SU-DHL-6 (cell line): ENCODE data around the gene PANX2.

Source experiments
- H2AFZ ChIP-seq: fragments of 200-600 bp; sonication (generic); 2 replicates; pipeline ENCODE4 v1.6.1; 2014; ENCODE audit warnings: low read depth, mild to moderate bottlenecking, moderate library complexity, mixed read lengths, antibody characterized with exemption, low read length; ENCODE audit not compliant: severe bottlenecking
- H3F3A ChIP-seq: fragments of 200-600 bp; shearing (Covaris generic); 2 replicates; pipeline ENCODE4 v1.6.0; 2016; ENCODE audit warnings: antibody characterized with exemption, mild to moderate bottlenecking; ENCODE audit not compliant: insufficient read depth
- H3K27ac ChIP-seq: fragments of 200-600 bp; sonication (generic); 2 replicates; pipeline ENCODE4 v1.5.1; 2016; ENCODE audit warnings: low read depth, mild to moderate bottlenecking, low read length, moderate library complexity, mixed read lengths
- H3K27me3 ChIP-seq: fragments of 200-600 bp; sonication (generic), shearing (Covaris generic); 2 replicates; pipeline ENCODE4 v1.6.0; 2014; ENCODE audit warnings: mild to moderate bottlenecking, low read length
- H3K36me3 ChIP-seq: fragments of 200-600 bp; sonication (generic); 2 replicates; pipeline ENCODE4 v1.6.1; 2014; ENCODE audit warnings: mild to moderate bottlenecking, low read length, mixed read lengths
- H3K4me2 ChIP-seq: fragments of 300-600, 200-600 bp; shearing (Covaris generic), sonication (generic); 2 replicates; pipeline ENCODE4 v1.6.0; 2014; ENCODE audit warnings: low read length, low read depth, mild to moderate bottlenecking; ENCODE audit not compliant: poor library complexity, severe bottlenecking
- H3K4me3 ChIP-seq: fragments of 200-600 bp; sonication (generic); 2 replicates; pipeline ENCODE4 v1.5.1; 2014; ENCODE audit warnings: antibody characterized with exemption, low read length, mild to moderate bottlenecking, mixed read lengths; ENCODE audit not compliant: insufficient read depth, poor library complexity, severe bottlenecking
- H3K79me2 ChIP-seq: fragments of 200-600 bp; sonication (generic); 2 replicates; pipeline ENCODE4 v1.6.1; 2014; ENCODE audit warnings: mild to moderate bottlenecking, low read length, moderate library complexity; ENCODE audit not compliant: insufficient read depth
- H3K9ac ChIP-seq: fragments of 200-600 bp; sonication (generic); 2 replicates; pipeline ENCODE4 v1.7.0; 2014; ENCODE audit warnings: mild to moderate bottlenecking, low read length
- H3K9me2 ChIP-seq: fragments of 200-600 bp; sonication (generic); replicated peaks from 2 replicates; pipeline ENCODE4 v1.6.1; 2014; ENCODE audit warnings: low read length; ENCODE audit not compliant: insufficient read depth
- H3K9me3 ChIP-seq: fragments of 200-600 bp; sonication (generic); 2 replicates; pipeline ENCODE4 v1.6.1; 2014; ENCODE audit warnings: low read length, mixed read lengths; ENCODE audit not compliant: insufficient read depth
- H4K20me1 ChIP-seq: fragments of 200-600 bp; sonication (generic); 2 replicates; pipeline ENCODE4 v1.6.1; 2014; ENCODE audit warnings: low read depth, mild to moderate bottlenecking, antibody characterized with exemption, low read length, moderate library complexity, mixed read lengths
- CTCF ChIP-seq: fragments of 200-600 bp; sonication (generic); IDR thresholded peaks from one replicate; pipeline ENCODE4 v1.5.1; 2017; ENCODE audit warnings: antibody characterized with exemption, mild to moderate bottlenecking, low read length, moderate library complexity; ENCODE audit not compliant: insufficient read depth, poor library complexity, severe bottlenecking
- EZH2phosphoT487 ChIP-seq: fragments of 200-600 bp; sonication (generic), shearing (Covaris generic); conservative IDR thresholded peaks from 2 replicates; pipeline ENCODE4 v1.6.1; 2018; ENCODE audit warnings: mild to moderate bottlenecking, antibody characterized with exemption, low read length, moderate library complexity, mixed read lengths

The PANX2 gene

GRCh38 chr22:50208939-50209892, 38.7 kb downstream of the PANX2 start:
- Histone ChIP-seq H3K36me3 (peaks cover 6% of the 10 kb centered on the region; the same call in 1 of the 2 replicates), H3K4me2 (no peak overlapping the region), H3F3A (0 out of 2 replicates have a peak, but pooled peaks cover 4% of the 10 kb centered on the region), H3K27me3 (no peaks in the 10 kb centered on the region), H3K79me2 (peaks cover 21% of the 10 kb centered on the region; the same call in 1 of the 2 replicates), H3K9ac (no peak overlapping the region), H2AFZ (no peak overlapping the region), H3K4me3 (no peak overlapping the region), H3K9me2 (no peaks in the 10 kb centered on the region), H3K9me3 (no peaks in the 10 kb centered on the region), H4K20me1 (no peaks in the 10 kb centered on the region; the same call in 1 of the 2 replicates), H3K27ac (no peak overlapping the region)
- no peak for TF ChIP-seq CTCF
- no peak for TF ChIP-seq EZH2phosphoT487

- no peaks in the 10 kb centered on the region for H3K9me3 ChIP-seq
- H3F3A ChIP-seq, result 0 out of 2 replicates have a peak, but pooled peaks cover 4% of the 10 kb centered on the region
- no peak overlapping the region for H3K27ac ChIP-seq
- peaks cover 6% of the 10 kb centered on the region; the same call in 1 of the 2 replicates for H3K36me3 ChIP-seq
- no peaks in the 10 kb centered on the region; the same call in 1 of the 2 replicates for H4K20me1 ChIP-seq
- H3K9ac ChIP-seq, result no peak overlapping the region
- no peak overlapping the region for H2AFZ ChIP-seq
- peaks cover 15% of the 10 kb centered on the region; the same call in 1 of the 2 replicates for H3K79me2 ChIP-seq
- TF ChIP-seq CTCF, result peak; percentile 93
- no peak for TF ChIP-seq EZH2phosphoT487
- no peak overlapping the region for H3K4me2 ChIP-seq
- no peaks in the 10 kb centered on the region for H3K27me3 ChIP-seq
- H3K9me2 ChIP-seq, result no peaks in the 10 kb centered on the region
- H3K4me3 ChIP-seq, result no peak overlapping the region
Measured at GRCh38 chr22:50209893-50210292, 39.4 kb downstream of the PANX2 start.

- 0 out of 2 replicates have a peak, but pooled peaks cover 4% of the 10 kb centered on the region for H3F3A ChIP-seq
- H3K27ac ChIP-seq, result no peak overlapping the region
- H3K9me3 ChIP-seq, result no peaks in the 10 kb centered on the region
- peaks cover 15% of the 10 kb centered on the region; the same call in 1 of the 2 replicates for H3K79me2 ChIP-seq
- no peaks in the 10 kb centered on the region; the same call in 1 of the 2 replicates for H4K20me1 ChIP-seq
- TF ChIP-seq EZH2phosphoT487 (no peak), CTCF (no peak)
- no peak overlapping the region for H2AFZ ChIP-seq
- H3K9ac ChIP-seq, result no peak overlapping the region
- no peaks in the 10 kb centered on the region for H3K27me3 ChIP-seq
- H3K4me2 ChIP-seq, result no peak overlapping the region
- H3K36me3 ChIP-seq, result peaks cover 6% of the 10 kb centered on the region; the same call in 1 of the 2 replicates
- no peak overlapping the region for H3K4me3 ChIP-seq
- H3K9me2 ChIP-seq, result no peaks in the 10 kb centered on the region
Measured at GRCh38 chr22:50210378-50211139, 40.0 kb downstream of the PANX2 start.
